Thyroid gland (tissue), 4 donors: ENCODE data around the gene SATB2.

Experiments
- CTCF ChIP-seq, 6 experiments: fragments of 200-600 bp in 3 of 6; fragments of 450-650 bp in 3 of 6; sonication (generic) in 3 of 6; IDR thresholded peaks; one replicate each; pipeline ENCODE4 v1.5.1; 2016 to 2019; ENCODE audit warnings: antibody characterized with exemption in 6 of 6, mild to moderate bottlenecking in 2 of 6, inconsistent platforms in 1 of 6, moderate library complexity in 1 of 6
- POLR2A ChIP-seq, 2 donors: fragments of 450-650 bp; IDR thresholded peaks; one replicate each; pipeline ENCODE4 v1.6.1; 2017; ENCODE audit warnings: antibody characterized with exemption in 2 of 2, mild to moderate bottlenecking in 2 of 2, moderate library complexity in 1 of 2

- TF ChIP-seq CTCF (IDR thresholded peaks at IDR 0.05) (no peak), POLR2A (IDR thresholded peaks at IDR 0.05) (no peak)
These were observed 144.8 kb downstream of the SATB2 start for GRCh38 chr2:199312931-199313330.
